ENCODE measurements around the gene TNN. TPM values are rescaled to one million over a fixed set of nuclear protein-coding genes. Genes with fewer than 3 reads are reported as not detected.
A peak's percentile ranks its signal among the peaks of the same experiment; 100 is the strongest.
"Not testable (repeated sequence)": the region's sequence is repeated elsewhere in the genome, so short reads cannot be mapped to it uniquely, and the experiment has no call there.

The TNN gene
- not detected for total RNA-seq

- Mint-ChIP-seq H3K36me3 (no peaks in the 10 kb centered on the region), H3K9me3 (no peaks in the 10 kb centered on the region), H3K27ac (no peak within 1 kb of the TSS)
- DNase-seq (ENCODE audit: low spot score in 2 of 2) (no peak), ATAC-seq (no peak)
Measured at GRCh38 chr1:175067362-175068106, at the start of gene TNN. Gene TNN (plus strand): TSS chr1:175067833. CDS start chr1:175077419, 9,586 bp downstream.

- ATAC-seq (no peak), DNase-seq (ENCODE audit: low spot score in 2 of 2) (no peak)
- Mint-ChIP-seq H3K36me3 (peaks cover 9 to 13% of the 10 kb centered on the region in 2 donors), H3K27ac (peak overlapping the region in 1 of 2 donors; percentile 17), H3K9me3 (peaks cover 1 to 2% of the 10 kb centered on the region in 2 donors)
Measured at GRCh38 chr1:175019524-175019923, 48.1 kb upstream of the TNN start.

GRCh38 chr1:175023043-175023921 lies 44.4 kb upstream of the TNN start, which contains the start of gene MRPS14:
Gene MRPS14 (minus strand): TSS chr1:175023425. CDS start chr1:175023408, 17 bp downstream.
- Mint-ChIP-seq H3K9me3 (peaks cover 5 to 9% of the 10 kb centered on the region in 2 donors), H3K36me3 (peaks cover 13 to 19% of the 10 kb centered on the region in 2 donors), H3K27ac (peak within 1 kb of the TSS; percentile 93 to 98)
- ATAC-seq (peak; percentile 91 to 93), DNase-seq (ENCODE audit: low spot score in 2 of 2) (peak; percentile 96 to 97)

- not testable (repeated sequence) for ATAC-seq; DNase-seq (ENCODE audit: low spot score in 2 of 2); H3K9me3 Mint-ChIP-seq
- peak overlapping the region; percentile 93 to 98 for H3K27ac Mint-ChIP-seq
- H3K36me3 Mint-ChIP-seq: peaks cover 13 to 19% of the 10 kb centered on the region in 2 donors
Measured at GRCh38 chr1:175023922-175024242, 43.8 kb upstream of the TNN start.

- ATAC-seq: no peak
- peaks cover 5 to 9% of the 10 kb centered on the region in 2 donors for H3K9me3 Mint-ChIP-seq
- H3K27ac Mint-ChIP-seq: peak overlapping the region in 1 of 2 donors; percentile 93
- H3K36me3 Mint-ChIP-seq: peaks cover 13 to 19% of the 10 kb centered on the region in 2 donors
- no peak for DNase-seq (ENCODE audit: low spot score in 2 of 2)
Measured at GRCh38 chr1:175024773-175025172, 42.9 kb upstream of the TNN start.

GRCh38 chr1:175033953-175034352 lies 33.7 kb upstream of the TNN start:
- ATAC-seq (no peak), DNase-seq (ENCODE audit: low spot score in 2 of 2) (no peak)
- Mint-ChIP-seq H3K27ac (no peak overlapping the region), H3K36me3 (no peaks in the 10 kb centered on the region), H3K9me3 (no peaks in the 10 kb centered on the region)

- H3K27ac Mint-ChIP-seq: no peak overlapping the region
- no peaks in the 10 kb centered on the region for H3K9me3 Mint-ChIP-seq
- DNase-seq (ENCODE audit: low spot score in 2 of 2): no peak
- no peak for ATAC-seq
- no peaks in the 10 kb centered on the region for H3K36me3 Mint-ChIP-seq
Measured at GRCh38 chr1:175034775-175035174, 32.9 kb upstream of the TNN start.

- H3K9me3 Mint-ChIP-seq: no peaks in the 10 kb centered on the region
- H3K36me3 Mint-ChIP-seq: no peaks in the 10 kb centered on the region
- ATAC-seq: peak in 1 of 2 donors; percentile 44
Measured at GRCh38 chr1:175035865-175036264, 31.8 kb upstream of the TNN start.

GRCh38 chr1:175036476-175036875 lies 31.2 kb upstream of the TNN start:
- ATAC-seq (no peak), DNase-seq (ENCODE audit: low spot score in 2 of 2) (no peak)
- Mint-ChIP-seq H3K9me3 (no peaks in the 10 kb centered on the region), H3K36me3 (no peaks in the 10 kb centered on the region), H3K27ac (no peak overlapping the region)

More at GRCh38 chr1:175035865-175036264, 31.8 kb upstream of the TNN start:
- DNase-seq (ENCODE audit: low spot score in 2 of 2): no peak
- H3K27ac Mint-ChIP-seq: no peak overlapping the region

- ATAC-seq: no peak
- Mint-ChIP-seq H3K9me3 (no peaks in the 10 kb centered on the region), H3K27ac (no peak overlapping the region), H3K36me3 (no peaks in the 10 kb centered on the region)
- DNase-seq (ENCODE audit: low spot score in 2 of 2): no peak
Measured at GRCh38 chr1:175037416-175037815, 30.2 kb upstream of the TNN start.

- ATAC-seq: no peak
- no peak overlapping the region for H3K27ac Mint-ChIP-seq
- no peaks in the 10 kb centered on the region for H3K36me3 Mint-ChIP-seq
Measured at GRCh38 chr1:175040324-175040879, 27.2 kb upstream of the TNN start.

GRCh38 chr1:175042650-175043049 lies 25.0 kb upstream of the TNN start:
- no peak overlapping the region for H3K27ac Mint-ChIP-seq
- no peak for DNase-seq (ENCODE audit: low spot score in 2 of 2)

More at GRCh38 chr1:175040324-175040879, 27.2 kb upstream of the TNN start:
- no peak for DNase-seq (ENCODE audit: low spot score in 2 of 2)
- no peaks in the 10 kb centered on the region for H3K9me3 Mint-ChIP-seq

GRCh38 chr1:175043824-175044223 lies 23.8 kb upstream of the TNN start:
- DNase-seq (ENCODE audit: low spot score in 2 of 2) (no peak), ATAC-seq (no peak)
- Mint-ChIP-seq H3K36me3 (no peaks in the 10 kb centered on the region), H3K9me3 (no peaks in the 10 kb centered on the region), H3K27ac (no peak overlapping the region)

More at GRCh38 chr1:175042650-175043049, 25.0 kb upstream of the TNN start:
- ATAC-seq: no peak
- Mint-ChIP-seq H3K36me3 (no peaks in the 10 kb centered on the region), H3K9me3 (no peaks in the 10 kb centered on the region)

- not testable (repeated sequence) for ATAC-seq; H3K9me3 Mint-ChIP-seq; H3K27ac Mint-ChIP-seq; DNase-seq (ENCODE audit: low spot score in 2 of 2); H3K36me3 Mint-ChIP-seq
Measured at GRCh38 chr1:175044591-175044990, 23.0 kb upstream of the TNN start.

- Mint-ChIP-seq H3K9me3 (no peaks in the 10 kb centered on the region), H3K27ac (no peak overlapping the region), H3K36me3 (no peaks in the 10 kb centered on the region)
- DNase-seq (ENCODE audit: low spot score in 2 of 2) (no peak), ATAC-seq (no peak)
Measured at GRCh38 chr1:175045097-175045496, 22.5 kb upstream of the TNN start.

GRCh38 chr1:175045519-175045918 lies 22.1 kb upstream of the TNN start:
- Mint-ChIP-seq H3K9me3 (no peaks in the 10 kb centered on the region), H3K36me3 (no peaks in the 10 kb centered on the region), H3K27ac (no peak overlapping the region)
- ATAC-seq: no peak
- DNase-seq (ENCODE audit: low spot score in 2 of 2): no peak

- DNase-seq (ENCODE audit: low spot score in 2 of 2): no peak
- Mint-ChIP-seq H3K9me3 (no peaks in the 10 kb centered on the region), H3K36me3 (no peaks in the 10 kb centered on the region), H3K27ac (peak overlapping the region in 1 of 2 donors; percentile 4)
- ATAC-seq: no peak
Measured at GRCh38 chr1:175050992-175051391, 16.6 kb upstream of the TNN start.

All from activated naive CD4-positive, alpha-beta T cell treated with anti-CD3 and anti-CD28 coated beads, Interleukin-2, amount 50 U/mL, for 72 hours (primary cell).